ENCODE measurements around the gene HPX.

DNA sequence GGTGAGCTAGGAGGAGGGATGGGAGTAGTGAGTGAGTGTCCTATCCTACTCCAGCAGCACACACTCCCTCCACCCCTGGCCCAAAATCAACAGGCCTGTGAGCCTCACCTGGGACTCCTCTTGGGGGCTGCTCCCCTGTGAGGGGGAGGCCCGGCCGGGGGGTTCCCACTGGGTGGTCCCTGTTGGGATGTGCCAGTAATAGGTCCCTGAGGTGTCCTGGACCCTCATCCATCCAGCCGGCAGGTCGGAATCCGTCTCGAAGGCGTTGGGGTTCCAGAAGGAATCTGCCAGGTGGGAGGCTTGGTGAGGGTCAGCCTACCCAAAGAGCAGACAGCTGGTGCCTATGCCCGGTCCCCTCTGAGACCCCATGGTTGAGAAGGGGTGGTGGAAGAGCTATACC, 37.2 kb downstream of the HPX start:
- TF ChIP-seq EZH2 (IDR thresholded peaks at IDR 0.05; ENCODE audit: insufficient read depth, low read length), result no peak
- TF ChIP-seq, protein P1, sequence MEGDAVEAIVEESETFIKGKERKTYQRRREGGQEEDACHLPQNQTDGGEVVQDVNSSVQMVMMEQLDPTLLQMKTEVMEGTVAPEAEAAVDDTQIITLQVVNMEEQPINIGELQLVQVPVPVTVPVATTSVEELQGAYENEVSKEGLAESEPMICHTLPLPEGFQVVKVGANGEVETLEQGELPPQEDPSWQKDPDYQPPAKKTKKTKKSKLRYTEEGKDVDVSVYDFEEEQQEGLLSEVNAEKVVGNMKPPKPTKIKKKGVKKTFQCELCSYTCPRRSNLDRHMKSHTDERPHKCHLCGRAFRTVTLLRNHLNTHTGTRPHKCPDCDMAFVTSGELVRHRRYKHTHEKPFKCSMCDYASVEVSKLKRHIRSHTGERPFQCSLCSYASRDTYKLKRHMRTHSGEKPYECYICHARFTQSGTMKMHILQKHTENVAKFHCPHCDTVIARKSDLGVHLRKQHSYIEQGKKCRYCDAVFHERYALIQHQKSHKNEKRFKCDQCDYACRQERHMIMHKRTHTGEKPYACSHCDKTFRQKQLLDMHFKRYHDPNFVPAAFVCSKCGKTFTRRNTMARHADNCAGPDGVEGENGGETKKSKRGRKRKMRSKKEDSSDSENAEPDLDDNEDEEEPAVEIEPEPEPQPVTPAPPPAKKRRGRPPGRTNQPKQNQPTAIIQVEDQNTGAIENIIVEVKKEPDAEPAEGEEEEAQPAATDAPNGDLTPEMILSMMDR (IDR thresholded peaks at IDR 0.05; ENCODE audit: insufficient read depth, low read depth, low read length), result no peak

Data from astrocyte (in vitro differentiated cells and primary cell).